Measurements from ENCODE around the gene HOXC4. TPM values are rescaled to one million over a fixed set of nuclear protein-coding genes. Genes with fewer than 3 reads are reported as not detected.

HOXC4 gene
- total RNA-seq, 1 donor from 2014 or later, result 0.21 TPM

GRCh38 chr12:54029529-54030441 is 23.9 kb upstream of the HOXC4 start:
- no peak for DNase-seq

GRCh38 chr12:54030442-54030801 is 23.2 kb upstream of the HOXC4 start:
- DNase-seq, result no peak

GRCh38 chr12:54030889-54031471 is 22.7 kb upstream of the HOXC4 start:
- DNase-seq, result no peak

GRCh38 chr12:54031480-54031879 is 22.2 kb upstream of the HOXC4 start:
- DNase-seq, result no peak

GRCh38 chr12:54032086-54032619 is 21.5 kb upstream of the HOXC4 start:
- no peak for DNase-seq

GRCh38 chr12:54032627-54033100 is 21.0 kb upstream of the HOXC4 start, which contains the start of gene HOXC5:
Gene HOXC5 (plus strand): TSS chr12:54033050. CDS start chr12:54033123, 73 bp downstream.
- peak; percentile 84 for DNase-seq

- no peak for DNase-seq
These were observed 20.3 kb upstream of the HOXC4 start for GRCh38 chr12:54033106-54033979.

GRCh38 chr12:54033980-54034784 is 19.5 kb upstream of the HOXC4 start:
- no peak for DNase-seq

- no peak for DNase-seq
These were observed 18.8 kb upstream of the HOXC4 start for GRCh38 chr12:54034785-54035310.

- DNase-seq, result no peak
These were observed 17.9 kb upstream of the HOXC4 start for GRCh38 chr12:54035568-54036264.

GRCh38 chr12:54036620-54037359 is 16.8 kb upstream of the HOXC4 start:
- no peak for DNase-seq

- no peak for DNase-seq
These were observed 16.0 kb upstream of the HOXC4 start for GRCh38 chr12:54037360-54038283.

GRCh38 chr12:54038284-54038870 is 15.3 kb upstream of the HOXC4 start:
- DNase-seq, result no peak

GRCh38 chr12:54038871-54039414 is 14.7 kb upstream of the HOXC4 start:
- no peak for DNase-seq

- no peak for DNase-seq
These were observed 14.1 kb upstream of the HOXC4 start for GRCh38 chr12:54039417-54040147.

GRCh38 chr12:54040148-54040494 is 13.5 kb upstream of the HOXC4 start:
- DNase-seq, result no peak

- no peak for DNase-seq
These were observed 13.0 kb upstream of the HOXC4 start for GRCh38 chr12:54040648-54041047.
